B cell (primary cell): ENCODE measurements around the gene PTPN13. TPM values are rescaled to one million over a fixed set of nuclear protein-coding genes. Genes with fewer than 3 reads are reported as not detected.

Experiments used
- ATAC-seq: fragments of 200-7000 bp; cut with Tn5 transposase; one replicate; pipeline ENCODE4 v1.10.0; 2021; ENCODE audit warnings: low read depth, mild to moderate bottlenecking, moderate number of reproducible peaks, moderate library complexity
- CTCF ChIA-PET: fragments of 350-600 bp; sonication (Branson Sonifier 250); formaldehyde crosslinking; loops from one replicate; lab custom pipeline; 2021; ENCODE audit warnings: antibody characterized with exemption, inconsistent platforms; lab: Charles Lee
- POLR2A ChIA-PET: fragments of 350-600 bp; sonication (Branson Sonifier 250); formaldehyde crosslinking; loops from one replicate; lab custom pipeline; 2021; ENCODE audit warnings: antibody characterized with exemption; lab: Charles Lee
- DNase-seq: peaks from one replicate; pipeline ENCODE4 v3.0.0; 2013
- H2AFZ ChIP-seq: 2 replicates; pipeline ENCODE4 v1.6.1; 2012; ENCODE audit warnings: mild to moderate bottlenecking, low read depth, low read length; ENCODE audit not compliant: insufficient read depth, poor library complexity, severe bottlenecking
- H3K27ac ChIP-seq, 2 donors: 1 replicate in 1 of 2; 2 replicates in 1 of 2; pipeline ENCODE4 v1.5.1; 2012 to 2013; ENCODE audit warnings: low read length in 2 of 2, mild to moderate bottlenecking in 2 of 2, moderate library complexity in 1 of 2
- H3K27me3 ChIP-seq, 4 experiments: fragments of 200-600 bp in 1 of 4; sonication (generic) in 1 of 4; replicated peaks in 1 of 4; 1 replicate in 2 of 4; 2 replicates in 2 of 4; pipeline versions ENCODE4 v1.6.1 to v1.7.0; 2013 to 2016; ENCODE audit warnings: low read length in 3 of 4, mild to moderate bottlenecking in 2 of 4, mixed read lengths in 1 of 4, moderate library complexity in 1 of 4; ENCODE audit not compliant: insufficient read depth in 4 of 4, control insufficient read depth in 3 of 4; ENCODE audit errors: control extremely low read depth in 1 of 4
- H3K36me3 ChIP-seq, 2 experiments: replicated peaks in 1 of 2; 1 replicate in 1 of 2; 2 replicates in 1 of 2; pipeline versions ENCODE4 v1.6.1 to v1.7.1; 2013; ENCODE audit warnings: low read length in 1 of 2; ENCODE audit not compliant: insufficient read depth in 2 of 2, control insufficient read depth in 1 of 2; ENCODE audit errors: control extremely low read depth in 1 of 2, extremely low read depth in 1 of 2
- H3K4me1 ChIP-seq, 2 donors: fragments of 200-600 bp in 1 of 2; sonication (generic) in 1 of 2; 1 replicate in 1 of 2; 2 replicates in 1 of 2; pipeline versions ENCODE4 v1.5.1 to v1.6.1; 2013 to 2017; ENCODE audit warnings: low read length in 2 of 2; ENCODE audit not compliant: control insufficient read depth in 2 of 2, insufficient read depth in 2 of 2
- H3K4me2 ChIP-seq: replicated peaks from 2 replicates; pipeline ENCODE3; 2012; ENCODE audit warnings: mild to moderate bottlenecking, low read depth, low read length; ENCODE audit not compliant: poor library complexity, severe bottlenecking
- H3K4me3 ChIP-seq, 5 experiments: fragments of 200-600 bp in 1 of 5; sonication (generic) in 1 of 5; 1 replicate in 3 of 5; 2 replicates in 2 of 5; pipeline versions ENCODE4 v1.5.1 to v1.7.0; 2011 to 2016; ENCODE audit warnings: low read length in 4 of 5, mild to moderate bottlenecking in 4 of 5, low read depth in 2 of 5, control low read depth in 1 of 5, moderate library complexity in 1 of 5; ENCODE audit not compliant: insufficient read depth in 1 of 5; ENCODE audit errors: control extremely low read depth in 1 of 5, extremely low read depth in 1 of 5
- H3K79me2 ChIP-seq: fragments of 200-600 bp; sonication (generic); one replicate; pipeline ENCODE4 v1.6.0; 2016; ENCODE audit warnings: low read length; ENCODE audit not compliant: control insufficient read depth, insufficient read depth
- H3K9ac ChIP-seq: fragments of 200-600 bp; sonication (generic); 2 replicates; pipeline ENCODE4 v1.6.1; 2017; ENCODE audit warnings: mild to moderate bottlenecking, low read length, moderate library complexity
- H3K9me3 ChIP-seq, 3 donors: one replicate each; pipeline versions ENCODE4 v1.6.1 to v1.7.1; 2013; ENCODE audit warnings: low read length in 2 of 3; ENCODE audit not compliant: control insufficient read depth in 2 of 3, insufficient read depth in 1 of 3; ENCODE audit errors: control extremely low read depth in 1 of 3
- H4K20me1 ChIP-seq: 2 replicates; pipeline ENCODE4 v1.6.0; 2012; ENCODE audit warnings: mild to moderate bottlenecking, low read length; ENCODE audit not compliant: insufficient read depth, control insufficient read depth, poor library complexity, severe bottlenecking
- H3K27ac Mint-ChIP-seq: one replicate; pipeline ENCODE4 v1.8.0; 2021; ENCODE audit warnings: mixed read lengths
- H3K27me3 Mint-ChIP-seq: one replicate; pipeline ENCODE4 v1.8.0; 2021; ENCODE audit warnings: mixed read lengths
- H3K4me1 Mint-ChIP-seq: one replicate; pipeline ENCODE4 v1.8.0; 2021; ENCODE audit warnings: mixed read lengths
- H3K4me3 Mint-ChIP-seq: one replicate; pipeline ENCODE4 v1.8.0; 2021; ENCODE audit warnings: mixed read lengths
- H3K9me3 Mint-ChIP-seq: one replicate; pipeline ENCODE4 v1.8.0; 2022; ENCODE audit warnings: mixed read lengths; ENCODE audit not compliant: insufficient read depth
- CTCF ChIP-seq: fragments of 200-600 bp; IDR thresholded peaks from one replicate; pipeline ENCODE4 v1.8.0; 2022; ENCODE audit warnings: antibody characterized with exemption, mild to moderate bottlenecking
- EZH2 ChIP-seq: IDR thresholded peaks from 2 replicates; pipeline ENCODE4 v1.6.1; 2012; ENCODE audit warnings: borderline replicate concordance, low read depth, mild to moderate bottlenecking, moderate library complexity, low read length; ENCODE audit not compliant: insufficient read depth, poor library complexity, severe bottlenecking
- WGBS: methylation state at CpG from one replicate; pipeline ENCODE4 v1.1.5; 2013; ENCODE audit warnings: missing lambda C conversion rate; ENCODE audit not compliant: insufficient coverage; 5-methylcytosine and 5-hydroxymethylcytosine counted together
- intact Hi-C: fragments of 100-400 bp; cut with micrococcal nuclease; formaldehyde crosslinking; loops from one replicate; pipeline ENCODE4 v1.10.0; 2022
- polyA plus RNA-seq: library from polyadenylated mRNA; depleted of rRNA; stranded (reverse); fragments of >200 nt; gene quantifications from 2 replicates; pipeline ENCODE4 v1.2.3, GENCODE V29; 2012
- total RNA-seq, 2 donors: library from RNA; stranded (reverse); fragments of 120-200 nt in 1 of 2; gene quantifications; 1 replicate in 1 of 2; 2 replicates in 1 of 2; pipeline versions ENCODE4 v1.2.3 to v1.2.4, GENCODE V29; 2013 to 2022

PTPN13 gene
- total and polyA plus RNA-seq, 2 donors (not counting 1 experiment from before 2014, with no cell fraction given): 0.91 TPM; not detected in 1

- POLR2A ChIA-PET: no interaction called here
- Histone ChIP-seq H3K27me3 (no peaks in the 10 kb centered on the region), H3K36me3 (no peaks in the 10 kb centered on the region), H3K4me3 (no peak overlapping the region), H3K27ac (no peak overlapping the region), H3K4me2 (no peak overlapping the region), H2AFZ (no peak overlapping the region), H3K4me1 (no peaks in the 10 kb centered on the region), H3K79me2 (no peaks in the 10 kb centered on the region), H3K9me3 (peaks cover 0 to 5% (median 0%) of the 10 kb centered on the region in 3 donors), H4K20me1 (no peaks in the 10 kb centered on the region), H3K9ac (no peak overlapping the region)
- no peaks in the 10 kb centered on the region for H3K9me3 Mint-ChIP-seq
- 86% methylated on average over 10 of the region's 10 CpGs for WGBS
- no peak for DNase-seq
- H3K27me3 Mint-ChIP-seq: peaks cover 9% of the 10 kb centered on the region
- no peaks in the 10 kb centered on the region for H3K4me1 Mint-ChIP-seq
- no peak overlapping the region for H3K27ac Mint-ChIP-seq
- CTCF ChIA-PET: no interaction called here
- no peak for TF ChIP-seq EZH2
- TF ChIP-seq CTCF: no peak
- intact Hi-C loops: no loop called here
- ATAC-seq: no peak
- no peak overlapping the region for H3K4me3 Mint-ChIP-seq
These were observed 136.2 kb downstream of the PTPN13 start for GRCh38 chr4:86730310-86730709.

GRCh38 chr4:86737244-86737643 lies 143.1 kb downstream of the PTPN13 start:
- TF ChIP-seq EZH2: no peak
- TF ChIP-seq CTCF: no peak

More at GRCh38 chr4:86737244-86737643, 143.1 kb downstream of the PTPN13 start:
- Histone ChIP-seq H3K36me3 (no peaks in the 10 kb centered on the region), H3K9ac (no peak overlapping the region), H2AFZ (no peak overlapping the region), H4K20me1 (no peaks in the 10 kb centered on the region), H3K27me3 (no peaks in the 10 kb centered on the region), H3K9me3 (peaks cover 0 to 8% (median 3%) of the 10 kb centered on the region in 3 donors), H3K79me2 (no peaks in the 10 kb centered on the region), H3K4me3 (no peak overlapping the region), H3K4me2 (no peak overlapping the region), H3K27ac (no peak overlapping the region), H3K4me1 (no peaks in the 10 kb centered on the region)
- POLR2A ChIA-PET: no interaction called here
- H3K4me1 Mint-ChIP-seq: no peaks in the 10 kb centered on the region
- no peak overlapping the region for H3K4me3 Mint-ChIP-seq
- DNase-seq (no peak), ATAC-seq (no peak)
- H3K27me3 Mint-ChIP-seq: no peaks in the 10 kb centered on the region
- H3K9me3 Mint-ChIP-seq: peaks cover 2% of the 10 kb centered on the region
- CTCF ChIA-PET: no interaction called here
- 100% methylated on average over 1 of the region's 1 CpG for WGBS
- intact Hi-C loops: no loop called here
- H3K27ac Mint-ChIP-seq: no peak overlapping the region
